H1 (cell line): ENCODE measurements around the gene NR1D2. TPM values are rescaled to one million over a fixed set of nuclear protein-coding genes. Genes with fewer than 3 reads are reported as not detected.

Experiments
- BCL11A ChIP-seq, 2 experiments: IDR thresholded peaks; one replicate each; pipeline ENCODE4 v1.6.1; 2011; ENCODE audit warnings: low read depth in 2 of 2, low read length in 2 of 2, mild to moderate bottlenecking in 2 of 2
- BRCA1 ChIP-seq: IDR thresholded peaks from 2 replicates; pipeline ENCODE4 v1.6.1; 2012; ENCODE audit warnings: low read depth, low read length, improper control_type of control experiment
- CEBPB ChIP-seq: IDR thresholded peaks from 2 replicates; pipeline ENCODE4 v1.6.1; 2012; ENCODE audit warnings: low read depth, low read length
- CHD2 ChIP-seq: IDR thresholded peaks from 2 replicates; pipeline ENCODE4 v1.6.1; 2012; ENCODE audit warnings: low read length, improper control_type of control experiment
- CREB1 ChIP-seq: IDR thresholded peaks from 2 replicates; pipeline ENCODE4 v1.6.1; 2012; ENCODE audit warnings: inconsistent platforms
- HDAC2 ChIP-seq, 2 experiments: fragments of 300-600 bp in 1 of 2; sonication (generic) in 1 of 2; IDR thresholded peaks; 2 replicates each; pipeline ENCODE4 v1.6.1; 2011 to 2012; ENCODE audit warnings: low read depth in 2 of 2, low read length in 2 of 2, mild to moderate bottlenecking in 2 of 2, moderate library complexity in 2 of 2, borderline replicate concordance in 1 of 2, inconsistent platforms in 1 of 2
- JUND ChIP-seq: IDR thresholded peaks from 2 replicates; pipeline ENCODE4 v1.6.1; 2011; ENCODE audit warnings: mild to moderate bottlenecking, improper control_type of control experiment, low read length
- KDM1A ChIP-seq: fragments of 200-600, 300-600 bp; sonication (generic); IDR thresholded peaks from 2 replicates; pipeline ENCODE4 v1.7.1; 2016; ENCODE audit warnings: mild to moderate bottlenecking, low read length, borderline replicate concordance
- NRF1 ChIP-seq: IDR thresholded peaks from 2 replicates; pipeline ENCODE4 v1.6.1; 2011; ENCODE audit warnings: mild to moderate bottlenecking, low read depth, low read length, improper control_type of control experiment
- RAD21 ChIP-seq, 2 experiments: IDR thresholded peaks in 1 of 2; conservative IDR thresholded peaks in 1 of 2; 2 replicates each; pipeline ENCODE4 v1.6.1; 2011; ENCODE audit warnings: low read depth in 2 of 2, low read length in 2 of 2, improper control_type of control experiment in 1 of 2, inconsistent platforms in 1 of 2, mild to moderate bottlenecking in 1 of 2, moderate library complexity in 1 of 2
- RNF2 ChIP-seq: fragments of 200-900, 300-1000 bp; sonication (generic); IDR thresholded peaks from 2 replicates; pipeline ENCODE4 v1.7.1; 2016; ENCODE audit warnings: borderline replicate concordance, low read depth, mild to moderate bottlenecking, antibody characterized with exemption, low read length; ENCODE audit not compliant: poor library complexity, severe bottlenecking; ENCODE audit errors: missing control alignments
- RXRA ChIP-seq: IDR thresholded peaks from 2 replicates; pipeline ENCODE4 v1.6.1; 2011; ENCODE audit warnings: low read depth, mild to moderate bottlenecking, low read length, moderate library complexity; ENCODE audit not compliant: insufficient read depth
- SAP30 ChIP-seq: fragments of 300-600 bp; sonication (generic); IDR thresholded peaks from 2 replicates; pipeline ENCODE4 v1.7.1; 2012; ENCODE audit warnings: low read length, moderate library complexity, mild to moderate bottlenecking, inconsistent platforms; ENCODE audit not compliant: insufficient read depth, insufficient replicate concordance
- SP2 ChIP-seq: IDR thresholded peaks from 2 replicates; pipeline ENCODE4 v1.6.1; 2012; ENCODE audit warnings: mild to moderate bottlenecking, low read length, inconsistent platforms
- SP4 ChIP-seq: IDR thresholded peaks from 2 replicates; pipeline ENCODE4 v1.6.1; 2012; ENCODE audit warnings: low read length, inconsistent platforms
- SRF ChIP-seq: IDR thresholded peaks from 2 replicates; pipeline ENCODE4 v1.6.1; 2011; ENCODE audit warnings: mild to moderate bottlenecking, low read depth, low read length, moderate library complexity
- TBP ChIP-seq: IDR thresholded peaks from 2 replicates; pipeline ENCODE4 v1.6.1; 2011; ENCODE audit warnings: low read depth, low read length, improper control_type of control experiment
- TCF12 ChIP-seq: IDR thresholded peaks from 2 replicates; pipeline ENCODE4 v1.6.1; 2011; ENCODE audit warnings: low read depth, mild to moderate bottlenecking, low read length
- ZNF274 ChIP-seq: IDR thresholded peaks from 2 replicates; pipeline ENCODE4 v1.7.0; 2012; ENCODE audit warnings: low read length, borderline replicate concordance; ENCODE audit errors: extremely low read depth
- polyA plus RNA-seq, 7 experiments: library from polyadenylated mRNA; depleted of rRNA in 3 of 7; stranded (reverse) in 5 of 7; unstranded in 2 of 7; fragments of >200 nt in 5 of 7; fragments of 200-250 nt in 2 of 7; gene quantifications; 1 replicate in 5 of 7; 2 replicates in 1 of 7; 4 replicates in 1 of 7; pipeline versions ENCODE4 v1.2.1 to v1.2.3, GENCODE V29; 2011 to 2013; ENCODE audit warnings: missing spikeins in 2 of 7, mixed read lengths in 2 of 7
- total RNA-seq: library from RNA; stranded (reverse); fragmentation: NEBNext Ultra II Directional; extraction: Animal tissue kit (Norgen Biotek cat#: 25700); gene quantifications from 2 replicates; pipeline ENCODE4 v1.2.1, GENCODE V29; 2021
- TF ChIP-seq, protein P1 (sequence below): IDR thresholded peaks from 2 replicates; pipeline ENCODE4 v1.6.1; 2012; ENCODE audit warnings: inconsistent platforms
- TF ChIP-seq, protein P2 (sequence below): IDR thresholded peaks from 2 replicates; pipeline ENCODE4 v1.6.1; 2012; ENCODE audit warnings: inconsistent platforms
- TF ChIP-seq, protein P3 (sequence below): IDR thresholded peaks from 2 replicates; pipeline ENCODE4 v1.6.1; 2011; ENCODE audit warnings: low read depth, mild to moderate bottlenecking, low read length; ENCODE audit not compliant: insufficient read depth

Gene NR1D2
- total and polyA plus RNA-seq, 2 of the 8 experiments (the other 6 are each of a cell fraction or from before 2014, with no cell fraction given), result 5.9 to 21.7 TPM

DNA sequence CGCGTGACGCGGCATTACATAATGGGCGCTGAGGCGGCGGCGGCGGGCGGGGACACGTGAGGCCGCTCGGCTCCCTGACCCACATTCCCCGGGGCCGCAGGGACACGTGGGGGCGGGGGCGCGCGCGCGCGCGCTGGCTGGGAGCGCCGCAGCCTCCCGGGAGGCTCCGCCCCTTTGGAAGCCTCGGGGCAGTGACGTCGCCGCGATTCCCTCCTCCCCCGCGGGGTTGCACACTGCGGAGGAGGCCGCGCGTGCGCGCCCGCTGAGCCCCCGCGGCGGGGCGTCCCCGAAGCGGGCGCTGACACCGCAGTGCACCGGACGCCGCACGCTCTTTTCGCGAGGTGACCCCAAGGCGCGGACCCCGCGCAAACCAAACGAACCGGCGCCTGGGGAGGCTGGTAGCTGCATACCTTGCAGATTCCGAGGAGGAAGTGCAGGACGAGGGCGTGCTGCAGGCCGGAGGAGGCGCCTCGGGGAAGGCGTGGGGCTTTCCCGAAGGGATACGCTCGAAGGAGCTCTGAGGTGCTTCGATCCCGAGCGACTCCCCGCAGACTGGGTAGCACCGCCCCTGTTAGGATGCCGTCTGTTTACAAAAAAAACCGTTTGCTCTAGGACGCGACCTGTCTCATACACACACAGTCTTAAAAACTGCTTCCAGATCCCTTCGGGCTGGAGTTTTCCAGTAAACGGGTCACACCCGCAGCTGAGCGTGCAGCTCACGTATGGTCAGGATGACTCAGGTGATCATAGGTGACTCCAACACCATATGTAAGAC, 1.0 kb downstream of the NR1D2 start (continued):
- TF ChIP-seq CEBPB, result no peak
- no peak for TF ChIP-seq RNF2
- TF ChIP-seq JUND, result no peak
- TF ChIP-seq BCL11A (IDR thresholded peaks at IDR 0.05; ENCODE audit: low read depth in 2 of 2, low read length in 2 of 2), result no peak
- TF ChIP-seq SP4, result 0 out of 2 replicates have a peak, but pooled peaks have one; percentile 58
- TF ChIP-seq CREB1, result peak; percentile 93
- no peak for TF ChIP-seq CHD2
- TF ChIP-seq RXRA, result no peak
- TF ChIP-seq SAP30, result no peak
- TF ChIP-seq, protein P1, sequence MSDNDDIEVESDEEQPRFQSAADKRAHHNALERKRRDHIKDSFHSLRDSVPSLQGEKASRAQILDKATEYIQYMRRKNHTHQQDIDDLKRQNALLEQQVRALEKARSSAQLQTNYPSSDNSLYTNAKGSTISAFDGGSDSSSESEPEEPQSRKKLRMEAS, result peak; percentile 13
- no peak for TF ChIP-seq TCF12
- no peak for TF ChIP-seq SRF
- peak in 1 of 2 experiments; percentile 0; a peak in 1 of 4 replicates for TF ChIP-seq RAD21 (IDR thresholded peaks at IDR 0.05 in 1 of 2, conservative IDR thresholded peaks at IDR 0.05 in 1 of 2; ENCODE audit: low read depth in 2 of 2, low read length in 2 of 2)
- TF ChIP-seq, protein P2, sequence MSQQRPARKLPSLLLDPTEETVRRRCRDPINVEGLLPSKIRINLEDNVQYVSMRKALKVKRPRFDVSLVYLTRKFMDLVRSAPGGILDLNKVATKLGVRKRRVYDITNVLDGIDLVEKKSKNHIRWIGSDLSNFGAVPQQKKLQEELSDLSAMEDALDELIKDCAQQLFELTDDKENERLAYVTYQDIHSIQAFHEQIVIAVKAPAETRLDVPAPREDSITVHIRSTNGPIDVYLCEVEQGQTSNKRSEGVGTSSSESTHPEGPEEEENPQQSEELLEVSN, result peak; percentile 67; the same call in 1 of the 2 replicates
- TF ChIP-seq KDM1A, result no peak
- TF ChIP-seq, protein P3, sequence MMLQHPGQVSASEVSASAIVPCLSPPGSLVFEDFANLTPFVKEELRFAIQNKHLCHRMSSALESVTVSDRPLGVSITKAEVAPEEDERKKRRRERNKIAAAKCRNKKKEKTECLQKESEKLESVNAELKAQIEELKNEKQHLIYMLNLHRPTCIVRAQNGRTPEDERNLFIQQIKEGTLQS, result peak; percentile 76; the same call in 1 of the 2 replicates
- peak; percentile 51 for TF ChIP-seq TBP
- no peak for TF ChIP-seq SP2
- no peak for TF ChIP-seq BRCA1
- peak; percentile 35; the same call in 1 of the 2 replicates for TF ChIP-seq NRF1
- TF ChIP-seq HDAC2 (IDR thresholded peaks at IDR 0.05; ENCODE audit: borderline replicate concordance in 1 of 2, low read depth in 2 of 2, low read length in 2 of 2), result peak; percentile 45 to 58; a peak in 1 of 4 replicates
- TF ChIP-seq ZNF274, result no peak
